GM12878 (cell line): ENCODE measurements around the gene EFCC1. TPM values are rescaled to one million over a fixed set of nuclear protein-coding genes. Genes with fewer than 3 reads are reported as not detected.

Experiments used
- ATAC-seq: fragments of 200-7000 bp; cut with Tn5 transposase; 3 replicates; pipeline ENCODE4 v1.9.1; 2020; ENCODE audit warnings: mild to moderate bottlenecking, moderate library complexity
- BruUV-seq: library from RNA; stranded (reverse); fragments of 400-500 nt; replicated peaks from 2 replicates; lab custom pipeline; 2021; lab: Mats Ljungman, UMichigan
- CTCF ChIA-PET: fragments of 300-600 bp; sonication (Branson Sonifier 250); formaldehyde crosslinking; extraction: SDS; loops from one replicate; lab custom pipeline; 2021; ENCODE audit warnings: inconsistent platforms; lab: Yijun Ruan, JAX
- POLR2A ChIA-PET: fragments of 350-600 bp; formaldehyde crosslinking; extraction: SDS; loops from one replicate; lab custom pipeline; 2021; ENCODE audit warnings: inconsistent platforms; lab: Charles Lee
- RAD21 ChIA-PET: fragments of 300-600 bp; sonication (Branson Sonifier 250); formaldehyde crosslinking; loops from one replicate; lab custom pipeline; 2023; ENCODE audit warnings: antibody characterized with exemption; ENCODE audit not compliant: unreplicated experiment; lab: Charles Lee
- SMC1A ChIA-PET: fragments of 300-600 bp; sonication (Branson Sonifier 250); formaldehyde crosslinking; loops from one replicate; lab custom pipeline; 2023; ENCODE audit not compliant: unreplicated experiment, uncharacterized antibody; lab: Charles Lee
- DNase-seq: peaks from one replicate; pipeline ENCODE4 v3.0.0-alpha.2; 2011; ENCODE audit warnings: low read depth, low spot score
- FAIRE-seq: peaks from 3 replicates; lab custom pipeline; 2011; peaks lifted over from hg19 to GRCh38; lab: Jason Lieb, UNC
- H2AFZ ChIP-seq: 2 replicates; pipeline ENCODE4 v1.6.0; 2011; ENCODE audit warnings: low read depth, low read length, control low read depth; ENCODE audit not compliant: control insufficient read depth
- H3K27ac ChIP-seq: 2 replicates; pipeline ENCODE4 v1.5.1; 2011; ENCODE audit warnings: control low read depth; ENCODE audit not compliant: control insufficient read depth, insufficient read depth
- H3K27me3 ChIP-seq, 2 experiments: replicated peaks in 1 of 2; 2 replicates each; pipeline versions ENCODE4 v1.6.0 to v1.6.1; 2011; ENCODE audit warnings: low read length in 1 of 2; ENCODE audit not compliant: control insufficient read depth in 2 of 2, insufficient read depth in 2 of 2
- H3K36me3 ChIP-seq, 2 experiments: 2 replicates each; pipeline ENCODE4 v1.5.1; 2011; ENCODE audit warnings: low read length in 1 of 2; ENCODE audit not compliant: control insufficient read depth in 2 of 2, insufficient read depth in 2 of 2
- H3K4me1 ChIP-seq: 2 replicates; pipeline ENCODE4 v1.6.1; 2011; ENCODE audit warnings: mild to moderate bottlenecking, low read length, moderate library complexity, mixed read lengths; ENCODE audit not compliant: control insufficient read depth, insufficient read depth
- H3K4me2 ChIP-seq: 2 replicates; pipeline ENCODE4 v1.6.0; 2011; ENCODE audit warnings: control low read depth; ENCODE audit not compliant: control insufficient read depth, insufficient read depth
- H3K4me3 ChIP-seq: fragments of 200-600 bp; sonication (generic); 2 replicates; pipeline ENCODE4 v1.5.1; 2016
- H3K79me2 ChIP-seq: 2 replicates; pipeline ENCODE4 v1.6.0; 2011; ENCODE audit warnings: low read length; ENCODE audit not compliant: control insufficient read depth, insufficient read depth
- H3K9ac ChIP-seq: 2 replicates; pipeline ENCODE4 v1.8.0; 2011; ENCODE audit warnings: low read length, control low read depth, mixed read lengths; ENCODE audit not compliant: control insufficient read depth, insufficient read depth
- H3K9me3 ChIP-seq: replicated peaks from 3 replicates; pipeline ENCODE4 v1.5.1; 2011; ENCODE audit warnings: mild to moderate bottlenecking, low read length; ENCODE audit not compliant: control insufficient read depth, insufficient read depth
- H4K20me1 ChIP-seq: 2 replicates; pipeline ENCODE4 v1.6.0; 2011; ENCODE audit not compliant: control insufficient read depth, insufficient read depth
- ATF2 ChIP-seq: IDR thresholded peaks from 2 replicates; pipeline ENCODE4 v1.6.1; 2012; ENCODE audit warnings: low read length, inconsistent platforms
- ATF3 ChIP-seq: IDR thresholded peaks from 2 replicates; pipeline ENCODE4 v1.6.1; 2011; ENCODE audit warnings: low read depth, mild to moderate bottlenecking, low read length, moderate library complexity, borderline replicate concordance; ENCODE audit errors: extremely low read depth
- CREB1 ChIP-seq: IDR thresholded peaks from 2 replicates; pipeline ENCODE4 v1.6.1; 2012; ENCODE audit warnings: low read depth, mild to moderate bottlenecking, inconsistent platforms
- E2F4 ChIP-seq: IDR thresholded peaks from 2 replicates; pipeline ENCODE4 v1.6.1; 2012; ENCODE audit warnings: low read depth, low read length, improper control_type of control experiment
- IRF3 ChIP-seq: fragments of 450-650 bp; IDR thresholded peaks from 2 replicates; pipeline ENCODE4 v1.6.1; 2014; ENCODE audit warnings: mild to moderate bottlenecking
- KDM1A ChIP-seq: fragments of 200-600 bp; sonication (generic); IDR thresholded peaks from 2 replicates; pipeline ENCODE4 v1.6.1; 2016; ENCODE audit warnings: borderline replicate concordance
- POLR2A ChIP-seq: IDR thresholded peaks from 2 replicates; pipeline ENCODE4 v1.6.1; 2011; ENCODE audit warnings: low read depth, mild to moderate bottlenecking, low read length
- RCOR1 ChIP-seq: conservative IDR thresholded peaks from 2 replicates; pipeline ENCODE4 v1.6.1; 2012; ENCODE audit warnings: low read depth, low read length, improper control_type of control experiment
- RFX5 ChIP-seq: IDR thresholded peaks from 2 replicates; pipeline ENCODE4 v1.6.1; 2011; ENCODE audit warnings: low read depth, low read length, improper control_type of control experiment
- RUNX3 ChIP-seq: IDR thresholded peaks from 2 replicates; pipeline ENCODE4 v1.6.1; 2012; ENCODE audit warnings: low read length, inconsistent platforms
- SMAD5 ChIP-seq: IDR thresholded peaks from 2 replicates; pipeline ENCODE4 v1.6.1; 2016; ENCODE audit warnings: antibody characterized with exemption, low read depth
- SREBF2 ChIP-seq: IDR thresholded peaks from 2 replicates; pipeline ENCODE4 v1.6.1; 2012; ENCODE audit warnings: mild to moderate bottlenecking, low read length
- WGBS: methylation state at CpG from one replicate; pipeline ENCODE4 v1.1.6; 2016; ENCODE audit warnings: low lambda C conversion rate; ENCODE audit not compliant: insufficient replicate concordance, insufficient coverage; ENCODE audit errors: missing lambda C conversion rate; 5-methylcytosine and 5-hydroxymethylcytosine counted together
- in situ Hi-C: fragments of 300-500 bp; cut with MboI; formaldehyde crosslinking; loops from 9 replicates; pipeline ENCODE4 v1.14.3; 2018; ENCODE audit warnings: mixed read lengths
- intact Hi-C: fragments of 100-400 bp; cut with micrococcal nuclease; formaldehyde crosslinking; loops from one replicate; pipeline ENCODE4 v1.14.2; 2022; ENCODE audit not compliant: unreplicated experiment
- polyA plus RNA-seq, 11 experiments: library from polyadenylated mRNA; depleted of rRNA in 4 of 11; unstranded in 6 of 11; stranded (reverse) in 5 of 11; fragments of >200 nt; fragmentation: Nextera tagmentation in 4 of 11; fragmentation: Illumina TruSeq in 1 of 11; extraction: Ambion mirVana in 4 of 11; extraction: Trizol in 1 of 11; gene quantifications; 1 replicate in 1 of 11; 2 replicates in 10 of 11; pipeline versions ENCODE4 v1.2.1 to v1.2.3, GENCODE V29; 2011 to 2016; ENCODE audit warnings: inconsistent platforms in 2 of 11, missing spikeins in 2 of 11, low read depth in 1 of 11
- total RNA-seq, 4 experiments: library from RNA; depleted of rRNA in 3 of 4; stranded (reverse); fragments of >200 nt in 3 of 4; fragmentation: Illumina TruSeq in 1 of 4; extraction: Trizol in 1 of 4; gene quantifications; 2 replicates each; pipeline versions ENCODE4 v1.2.1 to v1.2.3, GENCODE V29; 2013 to 2021

The EFCC1 gene
- total and polyA plus RNA-seq, 10 of the 15 experiments (the other 5 are each of a cell fraction or from before 2014, with no cell fraction given) = not detected

GRCh38 chr3:129039271-129040038 lies 38.4 kb downstream of the EFCC1 start:
- 20% methylated on average over 13 of the region's 14 CpGs for WGBS
- intact Hi-C loops = no loop called here
- ATAC-seq = no peak
- Histone ChIP-seq H3K4me2 (no peak overlapping the region), H3K36me3 (no peaks in the 10 kb centered on the region), H3K9ac (no peak overlapping the region), H3K4me3 (no peak overlapping the region), H3K9me3 (no peaks in the 10 kb centered on the region), H3K27ac (no peak overlapping the region), H3K4me1 (no peaks in the 10 kb centered on the region), H3K27me3 (no peaks in the 10 kb centered on the region; a peak in 2 of 4 replicates), H2AFZ (no peak overlapping the region), H3K79me2 (no peaks in the 10 kb centered on the region), H4K20me1 (no peaks in the 10 kb centered on the region)
- no peak for TF ChIP-seq RCOR1
- TF ChIP-seq RFX5 = no peak
- SMC1A ChIA-PET = interaction anchor here (1.0 kb wide), 1 partner anchor 32 kb away, joined by 3 read pairs; no protein-coding TSS in a partner anchor
- in situ Hi-C loops = no loop called here
- no peak for FAIRE-seq
- RAD21 ChIA-PET = no interaction called here
- CTCF ChIA-PET = interaction anchor here (0.6 to 1.0 kb wide), 2 partner anchors 11 to 14 kb away, joined by 3 read pairs; no protein-coding TSS in a partner anchor
- no peak for DNase-seq
- BruUV-seq = no TSS peak
- POLR2A ChIA-PET = no interaction called here

- FAIRE-seq = no peak
- ChIA-PET RAD21 (no interaction called here), SMC1A (no interaction called here), CTCF (interaction anchor here (1.0 kb wide), 1 partner anchor 14 kb away, joined by 3 read pairs; no protein-coding TSS in a partner anchor), POLR2A (no interaction called here)
- no peak overlapping the region for H3K4me2 ChIP-seq
- WGBS = 3% methylated on average over 3 of the region's 3 CpGs
- no peaks in the 10 kb centered on the region for H3K36me3 ChIP-seq
- H4K20me1 ChIP-seq = no peaks in the 10 kb centered on the region
- in situ Hi-C loops = no loop called here
- H3K4me1 ChIP-seq = no peaks in the 10 kb centered on the region
- ATAC-seq = no peak
- H3K4me3 ChIP-seq = no peak overlapping the region
- no peak overlapping the region for H3K9ac ChIP-seq
- H2AFZ ChIP-seq = no peak overlapping the region
- DNase-seq = no peak
- intact Hi-C loops = no loop called here
- no peaks in the 10 kb centered on the region; a peak in 2 of 4 replicates for H3K27me3 ChIP-seq
- BruUV-seq = no TSS peak
- no peaks in the 10 kb centered on the region for H3K9me3 ChIP-seq
- H3K27ac ChIP-seq = no peak overlapping the region
- H3K79me2 ChIP-seq = no peaks in the 10 kb centered on the region
- TF ChIP-seq ATF2 = no peak
- no peak for TF ChIP-seq SMAD5
- TF ChIP-seq KDM1A = no peak
- no peak for TF ChIP-seq SREBF2
- no peak for TF ChIP-seq POLR2A
- no peak for TF ChIP-seq RUNX3
- no peak for TF ChIP-seq IRF3
- TF ChIP-seq CREB1 = no peak
- TF ChIP-seq E2F4 = no peak
- no peak for TF ChIP-seq ATF3
Observed at GRCh38 chr3:129040039-129040336, 38.9 kb downstream of the EFCC1 start.
